Liver (tissue), 3 donors: ENCODE results near the gene SH3GL1.

Experiments used
- FOXA2 ChIP-seq: IDR thresholded peaks from 2 replicates; pipeline ENCODE4 v1.6.1; 2016; ENCODE audit warnings: antibody characterized with exemption
- GABPA ChIP-seq, 2 donors: IDR thresholded peaks in 1 of 2; conservative IDR thresholded peaks in 1 of 2; 2 replicates each; pipeline ENCODE4 v1.6.1; 2016; ENCODE audit warnings: antibody characterized with exemption in 2 of 2, mild to moderate bottlenecking in 1 of 2, moderate library complexity in 1 of 2
- JUND ChIP-seq, 2 donors: IDR thresholded peaks; 2 replicates each; pipeline ENCODE4 v1.6.1; 2016; ENCODE audit warnings: antibody characterized with exemption in 2 of 2
- RAD21 ChIP-seq, 2 donors: IDR thresholded peaks; 2 replicates each; pipeline ENCODE4 v1.6.1; 2016; ENCODE audit warnings: antibody characterized with exemption in 2 of 2, mild to moderate bottlenecking in 2 of 2
- RXRA ChIP-seq, 2 donors: IDR thresholded peaks; 2 replicates each; pipeline ENCODE4 v1.6.1; 2017 to 2018; ENCODE audit warnings: antibody characterized with exemption in 2 of 2, mild to moderate bottlenecking in 1 of 2
- SP1 ChIP-seq: IDR thresholded peaks from 2 replicates; pipeline ENCODE4 v1.6.1; 2018; ENCODE audit warnings: antibody characterized with exemption, mild to moderate bottlenecking
- YY1 ChIP-seq: IDR thresholded peaks from 2 replicates; pipeline ENCODE4 v1.6.1; 2016; ENCODE audit warnings: antibody characterized with exemption, mild to moderate bottlenecking
- TF ChIP-seq, protein P1 (sequence below): fragments of 150-350 bp; IDR thresholded peaks from 2 replicates; pipeline ENCODE4 v1.5.1; 2017; ENCODE audit warnings: improper control_type of control experiment, low read depth, low read length; ENCODE audit not compliant: missing input control
- TF ChIP-seq, protein P2 (sequence below): IDR thresholded peaks from 2 replicates; pipeline ENCODE4 v1.6.1; 2016; ENCODE audit warnings: antibody characterized with exemption
- TF ChIP-seq, protein P3 (sequence below): IDR thresholded peaks from 2 replicates; pipeline ENCODE4 v1.6.1; 2016; ENCODE audit warnings: antibody characterized with exemption
- TF ChIP-seq, protein P4 (sequence below): IDR thresholded peaks from 2 replicates; pipeline ENCODE4 v1.6.1; 2016; ENCODE audit warnings: antibody characterized with exemption, mild to moderate bottlenecking
- donor health status: healthy.
- donor health status: healthy.

DNA sequence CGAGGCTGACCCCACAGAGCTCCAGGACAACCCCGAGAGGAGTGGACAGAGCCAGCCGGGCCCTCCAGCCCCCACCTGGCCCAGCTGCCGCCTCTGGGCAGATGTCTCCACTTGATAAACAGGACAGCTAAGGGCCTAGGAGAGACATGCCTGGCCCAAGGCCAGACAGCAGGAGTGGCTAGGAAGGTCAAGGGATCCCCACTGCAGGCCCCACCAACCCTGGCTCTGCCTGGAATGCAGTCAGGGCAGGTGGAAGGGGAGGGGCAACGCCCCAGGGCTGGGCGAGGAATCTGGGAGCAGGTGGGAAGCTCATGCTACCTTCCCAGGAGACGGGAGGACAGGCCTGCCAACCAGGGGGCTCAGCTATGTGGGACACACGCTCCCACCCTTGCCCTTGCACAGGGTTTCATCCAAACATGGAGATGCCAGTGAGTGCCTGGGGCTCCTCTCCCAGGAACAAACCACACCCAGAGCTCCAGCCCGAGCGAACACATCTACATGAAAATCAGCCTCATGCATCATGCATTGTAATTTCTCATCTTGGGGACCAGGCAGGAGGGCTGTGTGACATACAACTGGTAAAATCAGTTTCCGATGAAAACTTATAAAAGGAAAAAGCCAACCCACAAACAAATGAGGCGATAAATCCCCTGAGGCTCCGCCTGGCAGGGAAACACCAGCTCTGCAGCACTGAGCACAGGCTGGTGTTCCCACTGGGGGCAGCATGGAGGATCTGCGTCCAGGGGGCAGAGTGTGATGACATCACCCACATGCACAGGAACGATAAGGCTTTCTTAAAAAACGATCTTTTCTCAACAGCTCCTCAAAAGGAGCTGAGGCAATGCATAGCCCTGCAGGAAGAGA is 25.0 kb downstream of the SH3GL1 start:
- TF ChIP-seq, protein P1, sequence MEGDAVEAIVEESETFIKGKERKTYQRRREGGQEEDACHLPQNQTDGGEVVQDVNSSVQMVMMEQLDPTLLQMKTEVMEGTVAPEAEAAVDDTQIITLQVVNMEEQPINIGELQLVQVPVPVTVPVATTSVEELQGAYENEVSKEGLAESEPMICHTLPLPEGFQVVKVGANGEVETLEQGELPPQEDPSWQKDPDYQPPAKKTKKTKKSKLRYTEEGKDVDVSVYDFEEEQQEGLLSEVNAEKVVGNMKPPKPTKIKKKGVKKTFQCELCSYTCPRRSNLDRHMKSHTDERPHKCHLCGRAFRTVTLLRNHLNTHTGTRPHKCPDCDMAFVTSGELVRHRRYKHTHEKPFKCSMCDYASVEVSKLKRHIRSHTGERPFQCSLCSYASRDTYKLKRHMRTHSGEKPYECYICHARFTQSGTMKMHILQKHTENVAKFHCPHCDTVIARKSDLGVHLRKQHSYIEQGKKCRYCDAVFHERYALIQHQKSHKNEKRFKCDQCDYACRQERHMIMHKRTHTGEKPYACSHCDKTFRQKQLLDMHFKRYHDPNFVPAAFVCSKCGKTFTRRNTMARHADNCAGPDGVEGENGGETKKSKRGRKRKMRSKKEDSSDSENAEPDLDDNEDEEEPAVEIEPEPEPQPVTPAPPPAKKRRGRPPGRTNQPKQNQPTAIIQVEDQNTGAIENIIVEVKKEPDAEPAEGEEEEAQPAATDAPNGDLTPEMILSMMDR, result no peak
- TF ChIP-seq, protein P2, sequence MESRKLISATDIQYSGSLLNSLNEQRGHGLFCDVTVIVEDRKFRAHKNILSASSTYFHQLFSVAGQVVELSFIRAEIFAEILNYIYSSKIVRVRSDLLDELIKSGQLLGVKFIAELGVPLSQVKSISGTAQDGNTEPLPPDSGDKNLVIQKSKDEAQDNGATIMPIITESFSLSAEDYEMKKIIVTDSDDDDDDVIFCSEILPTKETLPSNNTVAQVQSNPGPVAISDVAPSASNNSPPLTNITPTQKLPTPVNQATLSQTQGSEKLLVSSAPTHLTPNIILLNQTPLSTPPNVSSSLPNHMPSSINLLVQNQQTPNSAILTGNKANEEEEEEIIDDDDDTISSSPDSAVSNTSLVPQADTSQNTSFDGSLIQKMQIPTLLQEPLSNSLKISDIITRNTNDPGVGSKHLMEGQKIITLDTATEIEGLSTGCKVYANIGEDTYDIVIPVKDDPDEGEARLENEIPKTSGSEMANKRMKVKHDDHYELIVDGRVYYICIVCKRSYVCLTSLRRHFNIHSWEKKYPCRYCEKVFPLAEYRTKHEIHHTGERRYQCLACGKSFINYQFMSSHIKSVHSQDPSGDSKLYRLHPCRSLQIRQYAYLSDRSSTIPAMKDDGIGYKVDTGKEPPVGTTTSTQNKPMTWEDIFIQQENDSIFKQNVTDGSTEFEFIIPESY, result no peak
- TF ChIP-seq RAD21 (IDR thresholded peaks at IDR 0.05), result no peak
- TF ChIP-seq JUND (IDR thresholded peaks at IDR 0.05), result no peak
- TF ChIP-seq FOXA2, result no peak
- no peak for TF ChIP-seq YY1
- no peak for TF ChIP-seq SP1
- TF ChIP-seq GABPA (IDR thresholded peaks at IDR 0.05 in 1 of 2, conservative IDR thresholded peaks at IDR 0.05 in 1 of 2), result no peak
- TF ChIP-seq, protein P3, sequence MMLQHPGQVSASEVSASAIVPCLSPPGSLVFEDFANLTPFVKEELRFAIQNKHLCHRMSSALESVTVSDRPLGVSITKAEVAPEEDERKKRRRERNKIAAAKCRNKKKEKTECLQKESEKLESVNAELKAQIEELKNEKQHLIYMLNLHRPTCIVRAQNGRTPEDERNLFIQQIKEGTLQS, result no peak
- TF ChIP-seq, protein P4, sequence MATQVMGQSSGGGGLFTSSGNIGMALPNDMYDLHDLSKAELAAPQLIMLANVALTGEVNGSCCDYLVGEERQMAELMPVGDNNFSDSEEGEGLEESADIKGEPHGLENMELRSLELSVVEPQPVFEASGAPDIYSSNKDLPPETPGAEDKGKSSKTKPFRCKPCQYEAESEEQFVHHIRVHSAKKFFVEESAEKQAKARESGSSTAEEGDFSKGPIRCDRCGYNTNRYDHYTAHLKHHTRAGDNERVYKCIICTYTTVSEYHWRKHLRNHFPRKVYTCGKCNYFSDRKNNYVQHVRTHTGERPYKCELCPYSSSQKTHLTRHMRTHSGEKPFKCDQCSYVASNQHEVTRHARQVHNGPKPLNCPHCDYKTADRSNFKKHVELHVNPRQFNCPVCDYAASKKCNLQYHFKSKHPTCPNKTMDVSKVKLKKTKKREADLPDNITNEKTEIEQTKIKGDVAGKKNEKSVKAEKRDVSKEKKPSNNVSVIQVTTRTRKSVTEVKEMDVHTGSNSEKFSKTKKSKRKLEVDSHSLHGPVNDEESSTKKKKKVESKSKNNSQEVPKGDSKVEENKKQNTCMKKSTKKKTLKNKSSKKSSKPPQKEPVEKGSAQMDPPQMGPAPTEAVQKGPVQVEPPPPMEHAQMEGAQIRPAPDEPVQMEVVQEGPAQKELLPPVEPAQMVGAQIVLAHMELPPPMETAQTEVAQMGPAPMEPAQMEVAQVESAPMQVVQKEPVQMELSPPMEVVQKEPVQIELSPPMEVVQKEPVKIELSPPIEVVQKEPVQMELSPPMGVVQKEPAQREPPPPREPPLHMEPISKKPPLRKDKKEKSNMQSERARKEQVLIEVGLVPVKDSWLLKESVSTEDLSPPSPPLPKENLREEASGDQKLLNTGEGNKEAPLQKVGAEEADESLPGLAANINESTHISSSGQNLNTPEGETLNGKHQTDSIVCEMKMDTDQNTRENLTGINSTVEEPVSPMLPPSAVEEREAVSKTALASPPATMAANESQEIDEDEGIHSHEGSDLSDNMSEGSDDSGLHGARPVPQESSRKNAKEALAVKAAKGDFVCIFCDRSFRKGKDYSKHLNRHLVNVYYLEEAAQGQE, result no peak
- no peak for TF ChIP-seq RXRA (IDR thresholded peaks at IDR 0.05)
